K562 (cell line): ENCODE results near the gene SULT2B1. TPM values are rescaled to one million over a fixed set of nuclear protein-coding genes. Genes with fewer than 3 reads are reported as not detected.
A peak's percentile ranks its signal among the peaks of the same experiment; 100 is the strongest.

Experiments
- ATAC-seq: fragments of 200-7000 bp; cut with Tn5 transposase; 3 replicates; pipeline ENCODE4 v1.9.1; 2020; ENCODE audit warnings: moderate library complexity
- BruUV-seq: library from RNA; stranded (reverse); fragments of 400-500 nt; replicated peaks from 2 replicates; lab custom pipeline; 2021; lab: Mats Ljungman, UMichigan
- CTCF ChIA-PET: fragments of 300-600 bp; formaldehyde crosslinking; extraction: SDS; loops from one replicate; lab custom pipeline; 2021; ENCODE audit warnings: low intra/inter-chr PET ratio; lab: Yijun Ruan, JAX
- POLR2A ChIA-PET: fragments of 300-600, 350-650 bp; sonication (Branson Sonifier 250); formaldehyde crosslinking; extraction: SDS; loops from one replicate; lab custom pipeline; 2021; ENCODE audit warnings: antibody characterized with exemption, inconsistent platforms; lab: Yijun Ruan, JAX
- DNase-seq, 4 experiments: peaks; one replicate each; pipeline versions ENCODE4 v3.0.0 to v3.0.0-alpha.2; 2011 to 2018; ENCODE audit warnings: low spot score in 3 of 4, mixed read lengths in 3 of 4; ENCODE audit errors: extremely low read depth in 1 of 4
- FAIRE-seq: peaks from 2 replicates; lab custom pipeline; 2011; peaks lifted over from hg19 to GRCh38; lab: Jason Lieb, UNC
- H2AFZ ChIP-seq: 2 replicates; pipeline ENCODE4 v1.6.0; 2011; ENCODE audit warnings: low read depth, low read length, control low read depth, inconsistent platforms
- H3K27ac ChIP-seq: fragments of 200-600 bp; 3 replicates; pipeline ENCODE4 v1.8.0; 2011; ENCODE audit warnings: low read depth, mild to moderate bottlenecking, control low read depth, inconsistent platforms, low read length, moderate library complexity, mixed read lengths; ENCODE audit errors: extremely low read depth
- H3K27me3 ChIP-seq, 2 experiments: fragments of 300-600 bp in 1 of 2; 2 replicates in 1 of 2; 3 replicates in 1 of 2; pipeline versions ENCODE4 v1.6.0 to v1.8.0; 2011; ENCODE audit warnings: inconsistent platforms in 2 of 2, low read length in 2 of 2, mild to moderate bottlenecking in 1 of 2, mixed read lengths in 1 of 2, moderate library complexity in 1 of 2; ENCODE audit not compliant: control insufficient read depth in 2 of 2, insufficient read depth in 2 of 2
- H3K36me3 ChIP-seq: fragments of 300-600 bp; 3 replicates; pipeline ENCODE4 v1.8.0; 2011; ENCODE audit warnings: mild to moderate bottlenecking, low read length, inconsistent platforms; ENCODE audit not compliant: control insufficient read depth, insufficient read depth
- H3K4me1 ChIP-seq, 2 experiments: fragments of 200-600 bp in 1 of 2; replicated peaks in 1 of 2; 2 replicates in 1 of 2; 3 replicates in 1 of 2; pipeline versions ENCODE4 v1.5.1 to v1.8.0; 2011; ENCODE audit warnings: inconsistent platforms in 2 of 2, low read length in 2 of 2, mild to moderate bottlenecking in 1 of 2, mixed read lengths in 1 of 2, moderate library complexity in 1 of 2; ENCODE audit not compliant: control insufficient read depth in 2 of 2, insufficient read depth in 2 of 2
- H3K4me2 ChIP-seq: 2 replicates; pipeline ENCODE4 v1.6.1; 2011; ENCODE audit warnings: low read length, control low read depth, inconsistent platforms, mixed read lengths; ENCODE audit not compliant: insufficient read depth
- H3K4me3 ChIP-seq: fragments of 200-600 bp; sonication (generic), shearing (Covaris generic); 2 replicates; pipeline ENCODE4 v1.5.1; 2016; ENCODE audit warnings: control low read depth, inconsistent platforms
- H3K79me2 ChIP-seq: fragments of 200-600 bp; 3 replicates; pipeline ENCODE4 v1.8.0; 2011; ENCODE audit warnings: low read length, inconsistent platforms; ENCODE audit not compliant: control insufficient read depth, insufficient read depth
- H3K9ac ChIP-seq, 2 experiments: 2 replicates each; pipeline versions ENCODE4 v1.6.0 to v1.6.1; 2011; ENCODE audit warnings: low read depth in 2 of 2, low read length in 2 of 2, control low read depth in 1 of 2, inconsistent platforms in 1 of 2, mild to moderate bottlenecking in 1 of 2, mixed read lengths in 1 of 2; ENCODE audit not compliant: insufficient read depth in 1 of 2
- H3K9me1 ChIP-seq: one replicate; pipeline ENCODE4 v1.6.0; 2011; ENCODE audit warnings: inconsistent platforms, mild to moderate bottlenecking, low read length, moderate library complexity; ENCODE audit not compliant: control insufficient read depth, insufficient read depth
- H3K9me3 ChIP-seq: replicated peaks from 2 replicates; pipeline ENCODE4 v1.5.1; 2011; ENCODE audit warnings: low read depth, low read length, inconsistent platforms; ENCODE audit not compliant: control insufficient read depth, insufficient read depth
- H4K20me1 ChIP-seq: replicated peaks from 2 replicates; pipeline ENCODE4 v1.6.1; 2011; ENCODE audit warnings: low read length, inconsistent platforms, mixed read lengths; ENCODE audit not compliant: control insufficient read depth, insufficient read depth
- CC2D1A ChIP-seq: fragments of 450-650 bp; IDR thresholded peaks from 2 replicates; pipeline ENCODE4 v1.6.1; 2017; ENCODE audit warnings: mild to moderate bottlenecking
- CHD4 ChIP-seq: fragments of 200-600 bp; sonication (generic); IDR thresholded peaks from 3 replicates; pipeline ENCODE4 v1.6.1; 2012; ENCODE audit warnings: low read depth, mild to moderate bottlenecking, mixed read lengths, low read length, inconsistent platforms; ENCODE audit not compliant: insufficient read depth, insufficient replicate concordance, poor library complexity, severe bottlenecking
- DIDO1 ChIP-seq: fragments of 450-650 bp; IDR thresholded peaks from 2 replicates; pipeline ENCODE4 v1.6.1; 2016; ENCODE audit warnings: low read depth, missing biosample characterization, missing genetic modification characterization
- ELF2 ChIP-seq: fragments of 250-450 bp; sonication (Bioruptor Pico); IDR thresholded peaks from 2 replicates; pipeline ENCODE4 v1.5.0; 2021; ENCODE audit warnings: mild to moderate bottlenecking
- ELF4 ChIP-seq: fragments of 450-650 bp; formaldehyde crosslinking; IDR thresholded peaks from 2 replicates; pipeline ENCODE4 v1.4.0; 2022; ENCODE audit warnings: missing genetic modification characterization
- ESRRB ChIP-seq: fragments of 250-450 bp; sonication (Bioruptor Pico); IDR thresholded peaks from 2 replicates; pipeline ENCODE4 v1.5.0; 2020; ENCODE audit warnings: mild to moderate bottlenecking, moderate library complexity, borderline replicate concordance
- GTF2E2 ChIP-seq: fragments of 200-800 bp; sonication (Bioruptor generic); IDR thresholded peaks from 2 replicates; pipeline ENCODE4 v1.6.1; 2016; ENCODE audit warnings: missing genetic modification characterization, missing compliant biosample characterization
- KHSRP ChIP-seq: fragments of 450-650 bp; IDR thresholded peaks from 2 replicates; pipeline ENCODE4 v1.6.1; 2017
- KLF1 ChIP-seq: fragments of 450-650 bp; IDR thresholded peaks from 2 replicates; pipeline ENCODE4 v1.6.1; 2016; ENCODE audit warnings: missing genetic modification characterization, missing compliant biosample characterization
- PTBP1 ChIP-seq: fragments of 200-400 bp; formaldehyde crosslinking; IDR thresholded peaks from 2 replicates; pipeline ENCODE4 v1.6.1; 2017; ENCODE audit warnings: low read depth, low read length
- SREBF1 ChIP-seq: fragments of 150-350 bp; IDR thresholded peaks from 2 replicates; pipeline ENCODE4 v1.6.1; 2014; ENCODE audit warnings: antibody characterized with exemption, low read depth, low read length, borderline replicate concordance
- ZNF347 ChIP-seq: fragments of 450-650 bp; formaldehyde crosslinking; IDR thresholded peaks from 2 replicates; pipeline ENCODE4 v1.4.0; 2020; ENCODE audit warnings: low read depth, mild to moderate bottlenecking, moderate library complexity
- ZNF507 ChIP-seq: conservative IDR thresholded peaks from 2 replicates; pipeline ENCODE4 v1.6.1; 2017; ENCODE audit warnings: missing genetic modification characterization, missing compliant biosample characterization
- ZNF785 ChIP-seq: fragments of 250-450 bp; sonication (Bioruptor Pico); IDR thresholded peaks from 2 replicates; pipeline ENCODE4 v1.4.0; 2020; ENCODE audit warnings: mild to moderate bottlenecking
- WGBS: fragments of 100-300 bp; shearing (Covaris generic); methylation state at CpG from one replicate; pipeline ENCODE4 v1.1.6; 2016; ENCODE audit warnings: low coverage, mixed read lengths; ENCODE audit not compliant: insufficient coverage; ENCODE audit errors: missing lambda C conversion rate; 5-methylcytosine and 5-hydroxymethylcytosine counted together
- in situ Hi-C: fragments of 300-500 bp; cut with MboI; formaldehyde crosslinking; loops from 4 replicates; pipeline ENCODE4 v1.15.0; 2018; ENCODE audit warnings: inconsistent platforms, mixed read lengths
- intact Hi-C: fragments of 100-400 bp; cut with micrococcal nuclease; formaldehyde crosslinking; loops from 2 replicates; pipeline ENCODE4 v1.14.2; 2022
- polyA plus RNA-seq, 8 experiments: library from polyadenylated mRNA; depleted of rRNA in 4 of 8; stranded (reverse) in 5 of 8; unstranded in 3 of 8; fragments of >200 nt; fragmentation: Nextera tagmentation in 2 of 8; fragmentation: Illumina TruSeq in 1 of 8; extraction: Ambion mirVana in 2 of 8; extraction: Trizol in 1 of 8; gene quantifications; 2 replicates each; pipeline versions ENCODE4 v1.2.1 to v1.2.3, GENCODE V29; 2011 to 2014; ENCODE audit warnings: inconsistent platforms in 1 of 8, missing spikeins in 1 of 8
- total RNA-seq, 7 experiments: library from RNA; depleted of rRNA in 6 of 7; stranded (reverse); fragments of >200 nt in 6 of 7; fragmentation: Illumina TruSeq in 2 of 7; extraction: Trizol in 2 of 7; gene quantifications; 2 replicates each; pipeline versions ENCODE4 v1.2.1 to v1.2.3, GENCODE V29; 2011 to 2021; ENCODE audit warnings: low replicate concordance in 1 of 7
- TF ChIP-seq, protein P1 (sequence below): fragments of 450-650 bp; conservative IDR thresholded peaks from 2 replicates; pipeline ENCODE4 v1.6.1; 2016; ENCODE audit warnings: missing genetic modification characterization, low read depth, mild to moderate bottlenecking, missing compliant biosample characterization, moderate library complexity
- TF ChIP-seq, protein P2 (sequence below): fragments of 450-650 bp; formaldehyde crosslinking; IDR thresholded peaks from 2 replicates; pipeline ENCODE4 v1.4.0; 2022; ENCODE audit warnings: missing genetic modification characterization

Gene SULT2B1
- total and polyA plus RNA-seq, 9 of the 15 experiments (the other 6 are each of a cell fraction or from before 2014, with no cell fraction given): 0.09 to 0.62 (median 0.22) TPM; not detected in 2

DNA sequence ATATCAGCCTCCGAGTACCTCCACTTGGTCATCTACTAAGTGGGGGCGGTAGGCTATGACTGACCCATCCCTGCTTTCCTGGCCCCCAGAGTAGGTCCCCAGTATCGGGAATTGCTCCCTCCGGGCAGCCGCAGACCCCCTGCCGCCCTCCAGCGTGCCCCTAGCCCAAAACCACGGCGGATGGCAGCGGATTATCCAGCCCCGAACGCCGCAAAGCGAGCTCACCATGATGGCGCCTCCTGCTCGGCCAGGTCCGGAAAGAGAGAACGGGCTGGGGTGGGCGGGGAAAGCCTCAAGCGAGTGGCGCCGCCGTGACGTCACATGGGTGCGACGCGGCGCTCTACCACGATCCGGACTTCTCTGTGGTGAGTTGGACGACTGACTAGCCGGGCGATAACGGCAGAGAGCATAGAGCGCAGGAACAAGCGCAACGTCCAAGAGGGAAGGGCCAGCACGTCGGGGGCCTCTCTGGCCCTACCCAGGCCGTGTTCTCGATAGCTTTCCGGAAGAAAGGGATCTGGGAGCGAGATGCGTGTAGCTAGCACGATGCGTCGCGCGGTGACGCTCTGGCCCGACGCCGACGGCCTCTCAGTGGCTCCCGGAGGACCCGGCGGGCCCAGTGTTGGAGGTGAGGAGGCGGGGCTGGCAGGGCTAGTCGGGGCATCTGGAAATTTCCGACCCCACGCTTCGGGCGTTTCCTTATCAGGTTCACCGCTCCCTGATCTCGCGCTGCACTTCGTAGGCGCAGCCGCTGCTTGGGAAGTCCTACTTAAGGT lies 67.1 kb downstream of the SULT2B1 start, which contains the start of the genes RPL18 and SPHK2 (continued):
- peak; percentile 70 for TF ChIP-seq KLF1 (tag)
- TF ChIP-seq DIDO1: peak; percentile 85

DNA sequence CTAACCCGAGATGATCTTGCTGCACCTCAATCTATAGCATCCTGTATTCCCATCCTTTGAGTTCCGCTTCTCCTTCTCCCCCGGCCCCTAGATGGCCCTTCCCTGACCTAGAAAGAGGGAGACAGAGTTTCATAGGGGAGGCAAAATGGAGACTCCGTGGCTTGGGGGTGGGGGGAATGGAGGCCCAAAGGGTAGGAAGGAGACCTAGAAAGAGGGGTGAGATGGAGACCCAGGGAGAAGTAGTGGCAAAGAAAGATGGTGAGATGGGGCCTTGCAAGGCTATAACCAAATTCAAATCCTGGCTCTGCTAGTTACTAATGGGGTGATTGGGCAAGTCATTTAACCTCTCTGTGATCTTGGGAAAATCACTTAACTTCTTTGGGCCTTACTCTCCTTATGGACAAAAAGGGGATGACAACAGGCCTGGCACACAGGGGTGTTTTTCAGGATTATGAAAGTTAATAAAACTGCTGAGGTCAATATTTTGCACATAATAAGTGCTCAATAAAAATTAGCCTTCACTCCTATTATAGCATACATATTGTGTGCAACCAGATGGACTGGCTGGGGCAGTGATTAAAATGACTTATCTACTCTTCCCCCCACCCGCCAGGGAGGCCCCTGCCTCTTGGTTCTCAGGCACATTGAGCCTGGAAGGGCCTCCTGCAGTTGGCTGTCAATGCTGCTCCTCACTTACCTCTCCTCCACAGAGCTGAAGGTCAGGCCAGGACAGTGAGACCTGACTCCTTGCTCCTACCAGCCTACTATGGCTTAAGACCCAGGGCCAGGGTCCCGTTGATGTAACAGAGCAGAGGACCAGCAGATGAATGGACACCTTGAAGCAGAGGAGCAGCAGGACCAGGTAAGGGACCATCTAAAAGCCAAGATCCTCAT lies 68.0 kb downstream of the SULT2B1 start:
- Histone ChIP-seq H3K9me3 (no peaks in the 10 kb centered on the region), H3K27me3 (no peaks in the 10 kb centered on the region), H3K9me1 (peaks cover 11% of the 10 kb centered on the region), H3K4me1 (peaks cover 39 to 58% of the 10 kb centered on the region in 2 experiments), H3K27ac (peak overlapping the region; percentile 78), H3K4me2 (peak overlapping the region; percentile 94), H4K20me1 (peaks cover 35% of the 10 kb centered on the region), H3K79me2 (peaks cover 44% of the 10 kb centered on the region), H3K36me3 (peaks cover 36% of the 10 kb centered on the region; the same call in 2 of the 3 replicates), H3K4me3 (peak overlapping the region; percentile 64), H3K9ac (peak overlapping the region; percentile 72 to 88), H2AFZ (peak overlapping the region; percentile 80)
- 29% methylated on average over 6 of the region's 6 CpGs for WGBS
- peak; percentile 23 for FAIRE-seq
- CTCF ChIA-PET: no interaction called here
- BruUV-seq: TSS peak; percentile 65
- peak in 2 of 4 experiments; percentile 22 to 62 for DNase-seq
- no peak for ATAC-seq
- POLR2A ChIA-PET: interaction anchor here (0.5 to 4.7 kb wide), 28 partner anchors 8 to 459 kb away, joined by 3 to 85 read pairs (median 4); partner anchors contain the start of genes DBP and SPACA4
- intact Hi-C loops (loop anchor here (1.0 kb wide), 1 partner anchor 17 kb away; the partner anchor contains the start of gene DBP), in situ Hi-C loops (no loop called here)
- TF ChIP-seq ESRRB (CRISPR knock-in tag): no peak
- TF ChIP-seq CHD4: peak; percentile 99
- TF ChIP-seq ZNF347 (CRISPR knock-in tag): no peak
- 0 out of 2 replicates have a peak, but pooled peaks have one; percentile 26 for TF ChIP-seq ELF2 (CRISPR knock-in tag)
- TF ChIP-seq ZNF785 (CRISPR knock-in tag): no peak
- peak; percentile 82; the same call in 1 of the 2 replicates for TF ChIP-seq CC2D1A
- TF ChIP-seq SREBF1: no peak
- TF ChIP-seq, protein P1, sequence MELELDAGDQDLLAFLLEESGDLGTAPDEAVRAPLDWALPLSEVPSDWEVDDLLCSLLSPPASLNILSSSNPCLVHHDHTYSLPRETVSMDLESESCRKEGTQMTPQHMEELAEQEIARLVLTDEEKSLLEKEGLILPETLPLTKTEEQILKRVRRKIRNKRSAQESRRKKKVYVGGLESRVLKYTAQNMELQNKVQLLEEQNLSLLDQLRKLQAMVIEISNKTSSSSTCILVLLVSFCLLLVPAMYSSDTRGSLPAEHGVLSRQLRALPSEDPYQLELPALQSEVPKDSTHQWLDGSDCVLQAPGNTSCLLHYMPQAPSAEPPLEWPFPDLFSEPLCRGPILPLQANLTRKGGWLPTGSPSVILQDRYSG: no peak
- TF ChIP-seq GTF2E2 (tag): 0 out of 2 replicates have a peak, but pooled peaks have one; percentile 12
- TF ChIP-seq PTBP1: peak; percentile 90; the same call in 1 of the 2 replicates
- 0 out of 2 replicates have a peak, but pooled peaks have one; percentile 7 for TF ChIP-seq ELF4 (CRISPR knock-in tag)
- TF ChIP-seq KHSRP: no peak
- TF ChIP-seq, protein P2, sequence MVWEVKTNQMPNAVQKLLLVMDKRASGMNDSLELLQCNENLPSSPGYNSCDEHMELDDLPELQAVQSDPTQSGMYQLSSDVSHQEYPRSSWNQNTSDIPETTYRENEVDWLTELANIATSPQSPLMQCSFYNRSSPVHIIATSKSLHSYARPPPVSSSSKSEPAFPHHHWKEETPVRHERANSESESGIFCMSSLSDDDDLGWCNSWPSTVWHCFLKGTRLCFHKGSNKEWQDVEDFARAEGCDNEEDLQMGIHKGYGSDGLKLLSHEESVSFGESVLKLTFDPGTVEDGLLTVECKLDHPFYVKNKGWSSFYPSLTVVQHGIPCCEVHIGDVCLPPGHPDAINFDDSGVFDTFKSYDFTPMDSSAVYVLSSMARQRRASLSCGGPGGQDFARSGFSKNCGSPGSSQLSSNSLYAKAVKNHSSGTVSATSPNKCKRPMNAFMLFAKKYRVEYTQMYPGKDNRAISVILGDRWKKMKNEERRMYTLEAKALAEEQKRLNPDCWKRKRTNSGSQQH: 0 out of 2 replicates have a peak, but pooled peaks have one; percentile 35
- no peak for TF ChIP-seq ZNF507
